GM12865 (cell line): ENCODE data around the gene HMCN1.

Source experiments
- DNase-seq: peaks from one replicate; pipeline ENCODE4 v3.0.0; 2010; ENCODE audit warnings: low read depth
- H3K4me3 ChIP-seq: 2 replicates; pipeline ENCODE4 v1.5.1; 2011; ENCODE audit warnings: mild to moderate bottlenecking, low read depth, low read length, control low read depth
- TF ChIP-seq, protein P1 (sequence below): IDR thresholded peaks from 2 replicates; pipeline ENCODE4 v1.5.1; 2011; ENCODE audit warnings: low read length, control low read depth, low read depth, inconsistent platforms; ENCODE audit not compliant: insufficient read depth; ENCODE audit errors: missing control alignments

The HMCN1 gene

DNA sequence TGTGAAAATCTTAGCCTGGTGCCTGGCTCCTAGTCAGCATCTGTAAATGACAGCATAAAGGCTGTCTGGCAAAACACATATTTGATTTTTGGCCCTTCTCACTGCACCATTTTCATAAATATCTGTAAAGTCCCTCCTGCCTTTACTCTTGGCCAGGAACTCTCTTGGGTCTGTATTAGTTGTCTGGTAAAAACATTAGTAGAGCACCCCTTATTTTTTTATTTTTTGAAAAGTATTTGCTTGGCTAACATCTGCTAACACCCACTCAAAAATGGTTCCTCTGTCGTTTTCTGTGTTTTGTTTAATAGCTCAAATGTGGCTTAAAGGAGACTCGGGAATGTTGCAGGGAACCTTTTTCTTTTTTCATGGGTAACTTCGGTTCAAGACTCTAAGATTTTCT lies 293.4 kb downstream of the HMCN1 start:
- H3K4me3 ChIP-seq = no peak overlapping the region
- TF ChIP-seq, protein P1, sequence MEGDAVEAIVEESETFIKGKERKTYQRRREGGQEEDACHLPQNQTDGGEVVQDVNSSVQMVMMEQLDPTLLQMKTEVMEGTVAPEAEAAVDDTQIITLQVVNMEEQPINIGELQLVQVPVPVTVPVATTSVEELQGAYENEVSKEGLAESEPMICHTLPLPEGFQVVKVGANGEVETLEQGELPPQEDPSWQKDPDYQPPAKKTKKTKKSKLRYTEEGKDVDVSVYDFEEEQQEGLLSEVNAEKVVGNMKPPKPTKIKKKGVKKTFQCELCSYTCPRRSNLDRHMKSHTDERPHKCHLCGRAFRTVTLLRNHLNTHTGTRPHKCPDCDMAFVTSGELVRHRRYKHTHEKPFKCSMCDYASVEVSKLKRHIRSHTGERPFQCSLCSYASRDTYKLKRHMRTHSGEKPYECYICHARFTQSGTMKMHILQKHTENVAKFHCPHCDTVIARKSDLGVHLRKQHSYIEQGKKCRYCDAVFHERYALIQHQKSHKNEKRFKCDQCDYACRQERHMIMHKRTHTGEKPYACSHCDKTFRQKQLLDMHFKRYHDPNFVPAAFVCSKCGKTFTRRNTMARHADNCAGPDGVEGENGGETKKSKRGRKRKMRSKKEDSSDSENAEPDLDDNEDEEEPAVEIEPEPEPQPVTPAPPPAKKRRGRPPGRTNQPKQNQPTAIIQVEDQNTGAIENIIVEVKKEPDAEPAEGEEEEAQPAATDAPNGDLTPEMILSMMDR = no peak
- no peak for DNase-seq

DNA sequence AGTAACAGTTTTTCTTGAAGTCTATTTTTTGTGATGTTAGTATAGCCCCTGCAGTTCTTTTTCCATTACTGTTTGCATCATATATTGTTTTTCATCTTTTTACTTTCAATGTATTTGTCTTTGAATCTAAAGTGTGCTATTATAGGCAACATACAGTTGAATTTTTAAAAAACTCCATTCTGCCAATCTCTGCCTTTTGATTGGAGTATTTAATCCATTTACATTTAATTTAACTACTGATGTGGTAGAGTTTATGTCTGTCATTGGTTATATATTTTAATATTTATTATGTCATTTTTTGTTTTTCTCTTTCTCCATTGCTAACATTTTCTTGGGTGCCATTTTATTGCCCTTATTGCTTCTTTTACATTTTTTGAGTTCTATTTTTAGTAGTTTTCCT lies 296.3 kb downstream of the HMCN1 start:
- TF ChIP-seq, protein P1 = no peak
- H3K4me3 ChIP-seq = no peak overlapping the region
- no peak for DNase-seq

DNA sequence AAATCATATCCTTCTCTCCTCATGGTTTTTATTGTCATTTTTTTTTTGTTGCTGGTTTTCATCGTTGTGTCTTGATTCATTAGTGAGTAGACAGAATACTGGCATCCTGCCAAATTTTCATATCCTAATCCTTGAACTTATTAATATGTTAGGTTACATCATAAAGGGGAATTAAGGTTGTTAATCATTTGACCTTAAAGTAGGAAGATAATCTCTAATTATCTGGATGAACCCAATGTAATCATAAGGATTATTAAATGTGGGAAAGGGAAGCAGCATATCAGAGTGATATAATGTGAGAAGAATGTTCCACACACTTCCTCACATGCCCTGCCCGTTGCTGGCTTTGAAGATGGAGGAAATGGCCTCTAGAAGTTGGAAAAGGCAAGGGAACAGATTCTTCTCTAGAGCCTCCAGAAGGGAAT lies 299.7 kb downstream of the HMCN1 start:
- TF ChIP-seq, protein P1 = no peak
- no peak for DNase-seq

DNA sequence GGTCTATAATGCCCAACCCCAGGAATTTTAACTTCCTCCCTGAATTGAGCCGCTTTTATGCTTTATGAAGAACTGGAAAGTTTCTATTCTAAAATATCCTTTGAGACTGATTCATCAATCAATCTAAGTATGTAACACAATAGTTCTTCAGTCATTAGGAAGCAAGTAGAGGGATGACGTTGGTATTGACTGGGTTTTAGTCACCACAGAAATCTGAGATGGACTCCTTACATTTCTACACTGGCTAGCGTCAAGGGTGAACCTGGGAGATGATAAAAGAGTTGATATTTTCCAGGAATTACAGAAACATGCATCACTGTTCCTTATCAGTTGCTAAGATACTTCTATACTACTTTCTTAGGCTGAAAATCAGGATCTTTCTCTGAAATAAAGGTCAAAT lies 308.0 kb downstream of the HMCN1 start:
- no peak for DNase-seq
- TF ChIP-seq, protein P1 = no peak
- H3K4me3 ChIP-seq = no peak overlapping the region

More for the DNA sequence above, 299.7 kb downstream of the HMCN1 start:
- no peak overlapping the region for H3K4me3 ChIP-seq

DNA sequence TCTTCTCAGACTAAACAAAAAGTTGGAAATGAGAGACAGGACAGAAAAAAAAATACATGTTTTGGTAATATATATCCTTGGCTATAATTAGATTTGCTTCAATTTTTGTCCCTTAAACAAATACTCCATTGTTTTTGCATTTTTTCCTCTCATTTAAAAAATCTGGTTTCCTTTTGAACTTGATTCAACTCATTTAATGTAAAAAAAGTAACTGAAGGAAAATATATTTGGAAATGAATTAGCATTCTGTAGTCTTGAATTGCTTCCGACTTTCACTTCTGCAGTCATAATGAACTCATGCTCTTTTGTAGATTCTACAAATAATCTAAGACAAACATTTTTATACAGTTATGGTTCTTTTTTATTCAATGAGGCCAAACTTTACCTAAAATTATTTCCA lies 309.1 kb downstream of the HMCN1 start:
- DNase-seq = no peak
- no peak overlapping the region for H3K4me3 ChIP-seq
- TF ChIP-seq, protein P1 = no peak

DNA sequence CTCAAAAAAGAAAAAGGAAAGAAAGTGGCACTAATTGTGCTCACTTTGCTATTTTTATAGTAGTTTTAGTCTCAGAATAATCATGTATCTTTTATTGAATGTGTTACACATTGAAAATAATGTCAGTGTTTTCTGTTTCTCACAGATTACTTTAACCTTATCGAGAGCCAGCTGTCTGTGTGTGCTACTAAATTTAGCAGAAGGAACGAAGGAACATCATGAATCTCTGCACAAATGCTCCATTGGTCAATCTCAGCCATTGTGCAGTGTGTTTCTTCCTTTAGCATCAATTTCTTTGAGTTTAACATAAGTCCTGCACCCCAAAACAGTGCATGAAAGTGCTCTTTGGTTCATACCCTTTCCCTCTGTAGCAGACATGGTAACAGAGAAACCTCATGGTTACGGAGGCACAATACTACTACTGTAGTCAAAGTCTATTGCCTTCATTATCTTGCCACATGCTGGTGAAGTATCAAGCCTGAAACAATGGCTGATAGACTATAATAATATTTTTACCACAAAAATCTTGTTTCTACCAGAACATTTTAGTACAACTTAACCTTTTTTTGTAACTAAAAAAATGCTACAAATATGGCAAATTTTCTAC lies 310.0 kb downstream of the HMCN1 start:
- DNase-seq = no peak
- H3K4me3 ChIP-seq = no peak overlapping the region
- TF ChIP-seq, protein P1 = no peak
